Right ventricle myocardium superior (tissue), 1 donor: Measurements from ENCODE around the gene CRTAC1. TPM values are rescaled to one million over a fixed set of nuclear protein-coding genes. Genes with fewer than 3 reads are reported as not detected.
A peak's percentile ranks its signal among the peaks of the same experiment; 100 is the strongest.
"Not testable (repeated sequence)": the region's sequence is repeated elsewhere in the genome, so short reads cannot be mapped to it uniquely, and the experiment has no call there.

Experiments used
- ATAC-seq: fragments of 200-7000 bp; cut with Tn5 transposase; one replicate; pipeline ENCODE4 v1.9.1; 2020; ENCODE audit warnings: mild to moderate bottlenecking; ENCODE audit not compliant: poor library complexity
- DNase-seq: peaks from one replicate; pipeline ENCODE4 v3.0.0-alpha.2; 2020
- intact Hi-C: fragments of 100-400 bp; cut with DNase I; formaldehyde crosslinking; loops from one replicate; pipeline ENCODE4 v1.11.2; 2022
- total RNA-seq: library from RNA; stranded (reverse); fragmentation: NEBNext Ultra II Directional; extraction: Animal tissue kit (Norgen Biotek cat#: 25700); gene quantifications from one replicate; pipeline ENCODE4 v1.2.1, GENCODE V29; 2021
- donor health status: DM: no; HTN: yes; CAD: no; lungs with severe emphysema.

The CRTAC1 gene
- total RNA-seq, 1 donor from 2014 or later, result 1.0 TPM

DNA sequence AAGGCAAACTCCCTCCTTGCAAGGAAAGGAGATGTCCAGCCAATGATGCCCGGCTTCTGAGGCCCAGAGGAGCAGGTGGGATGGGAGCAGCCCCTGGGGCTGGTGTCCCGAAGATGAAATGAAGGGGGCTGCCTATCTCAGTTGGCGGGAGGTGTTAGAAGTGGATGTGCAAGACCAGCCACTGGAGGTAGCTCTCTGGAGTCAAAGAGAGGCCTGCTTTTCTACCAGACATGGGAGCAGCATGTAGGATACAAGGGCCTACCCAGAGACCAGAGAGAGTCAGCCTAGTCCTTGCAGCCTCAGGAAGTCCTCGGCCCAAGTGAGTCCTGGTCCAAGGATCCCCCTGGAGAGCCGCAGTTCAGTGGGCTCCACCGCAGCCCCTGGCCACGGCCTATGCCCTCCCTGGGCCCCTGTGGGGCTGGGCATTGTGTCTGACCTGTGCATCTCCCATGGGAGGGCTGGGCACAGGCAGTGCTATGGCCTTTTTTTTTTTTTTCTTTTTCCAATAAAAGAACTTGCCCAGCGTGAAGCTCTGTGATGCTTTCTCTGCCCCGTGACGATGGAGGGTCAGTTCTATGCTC is 163.1 kb downstream of the CRTAC1 start:
- intact Hi-C loops, result loop anchor here (5.0 kb wide), 1 partner anchor 75 kb away; no protein-coding TSS in a partner anchor
- DNase-seq (no peak), ATAC-seq (no peak)

DNA sequence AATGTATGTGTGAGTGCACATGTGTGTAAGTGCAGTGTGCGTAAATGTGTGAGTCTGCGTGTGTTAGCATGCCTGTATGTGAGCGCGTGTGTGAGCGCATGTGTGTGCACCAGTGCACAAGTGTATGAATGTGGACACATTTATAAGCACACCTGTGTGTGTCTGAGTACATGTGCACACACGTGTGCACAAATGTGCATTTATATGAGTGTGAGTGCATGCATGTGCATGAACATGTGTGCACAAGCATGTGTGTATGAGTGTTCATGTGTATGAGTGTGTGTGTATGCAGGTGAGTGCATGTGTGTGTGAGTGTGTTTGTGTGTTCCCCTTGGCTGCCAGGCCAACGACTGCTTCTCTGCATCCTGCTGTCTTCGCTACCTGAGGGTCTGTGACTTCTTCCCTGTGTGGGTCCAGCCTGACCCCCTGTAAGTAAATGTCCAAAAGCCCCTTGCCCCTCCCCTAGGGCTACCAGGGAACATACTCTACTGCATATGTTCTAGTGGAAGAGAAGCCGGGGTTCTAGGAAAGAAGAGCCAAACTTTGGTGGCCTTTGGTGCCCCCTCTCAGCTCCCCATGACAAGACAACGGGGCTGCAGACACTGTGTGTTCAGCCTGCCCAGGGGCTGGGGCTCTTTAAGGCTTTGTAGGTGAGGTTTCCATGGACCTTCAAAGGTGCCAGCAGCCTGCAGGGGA is 163.7 kb downstream of the CRTAC1 start:
- no peak for DNase-seq
- intact Hi-C loops, result loop anchor here (5.0 kb wide), 1 partner anchor 74 kb away; no protein-coding TSS in a partner anchor
- ATAC-seq, result no peak

DNA sequence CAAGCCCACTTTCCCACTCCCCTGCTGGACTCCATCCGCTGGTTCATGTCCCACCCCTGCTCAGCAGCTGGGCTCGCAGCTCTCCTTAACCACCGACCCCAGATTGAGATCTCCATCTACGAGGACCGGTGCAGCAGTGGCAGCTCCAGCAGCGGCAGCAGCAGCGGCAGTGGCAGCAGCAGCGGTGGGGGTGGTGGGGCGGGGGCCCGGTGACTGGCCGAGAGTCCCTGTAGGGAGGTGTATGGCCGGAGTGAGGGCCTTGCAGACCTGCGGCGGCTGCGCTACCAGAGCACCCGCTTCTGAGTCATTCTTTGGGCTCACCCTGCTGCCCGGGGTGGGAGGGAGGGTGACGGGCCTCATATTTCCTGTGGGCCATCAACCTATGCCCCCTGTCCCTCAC is 164.9 kb downstream of the CRTAC1 start:
- no peak for DNase-seq
- intact Hi-C loops, result loop anchor here (5.0 kb wide), 1 partner anchor 73 kb away; no protein-coding TSS in a partner anchor
- ATAC-seq, result no peak

DNA sequence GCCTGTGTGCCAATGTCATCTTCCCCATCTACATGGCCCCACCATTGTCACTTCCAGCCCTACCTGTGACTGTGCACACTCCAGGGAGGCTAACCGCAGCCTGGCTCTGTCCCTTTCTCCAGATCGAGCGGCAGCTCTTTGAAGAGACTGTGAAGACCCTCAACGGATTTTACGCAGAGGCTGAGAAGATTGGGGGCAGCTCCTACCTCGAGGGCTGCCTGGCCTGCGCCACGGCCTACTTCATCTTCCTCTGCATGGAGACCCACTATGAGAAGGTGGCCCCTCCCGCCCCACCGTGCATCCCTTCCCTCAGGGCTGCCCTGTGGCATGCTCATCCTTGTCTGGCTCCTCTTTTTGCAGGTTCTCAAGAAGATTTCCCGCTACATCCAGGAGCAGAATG is 166.6 kb downstream of the CRTAC1 start:
- DNase-seq (no peak), ATAC-seq (no peak)
- intact Hi-C loops, result no loop called here

DNA sequence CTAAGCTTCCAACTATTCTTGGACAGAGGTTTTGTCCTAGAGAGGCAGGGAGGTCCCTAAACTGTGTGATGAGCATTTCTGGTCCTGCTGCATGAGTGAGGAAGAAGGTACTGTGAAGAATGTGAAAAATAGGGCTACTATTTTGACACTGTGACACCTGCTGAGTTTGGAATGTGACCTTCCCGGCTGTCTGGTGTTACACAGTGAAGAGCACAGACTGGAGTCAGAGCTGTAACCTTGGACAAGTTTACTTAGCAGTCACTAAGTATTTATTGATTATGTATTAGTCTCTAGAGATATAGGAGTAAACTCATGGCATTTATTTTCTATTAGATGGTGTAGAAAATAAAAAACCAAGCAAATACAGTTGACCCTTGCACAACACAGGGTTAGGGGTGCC is 168.5 kb downstream of the CRTAC1 start:
- DNase-seq, result no peak
- no peak for ATAC-seq
- intact Hi-C loops, result no loop called here

GRCh38 chr10:97861097-97861750 is 169.2 kb downstream of the CRTAC1 start:
- ATAC-seq (no peak), DNase-seq (no peak)
- intact Hi-C loops, result no loop called here

GRCh38 chr10:97858001-97858439 is 172.4 kb downstream of the CRTAC1 start:
- DNase-seq (no peak), ATAC-seq (no peak)
- intact Hi-C loops, result no loop called here

DNA sequence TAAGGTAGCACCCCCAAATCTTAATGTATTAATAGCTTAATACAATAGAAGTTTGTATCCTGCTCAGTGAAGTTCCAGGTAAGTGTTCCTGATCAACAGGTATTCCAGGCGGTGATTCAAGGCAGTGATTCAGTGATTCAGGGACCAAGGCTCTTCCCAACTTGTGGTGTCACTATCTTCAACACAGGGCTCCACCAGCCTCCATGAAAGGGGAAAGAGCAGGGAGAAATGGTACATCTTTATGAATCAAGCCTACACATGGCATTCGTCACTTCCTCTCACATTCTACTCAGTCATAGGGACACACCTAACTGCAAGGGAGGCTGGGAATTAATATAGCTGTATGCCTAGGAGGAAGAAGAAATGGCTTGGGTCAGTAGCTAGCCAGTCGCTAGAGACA is 175.7 kb downstream of the CRTAC1 start:
- intact Hi-C loops, result no loop called here
- no peak for DNase-seq
- no peak for ATAC-seq

GRCh38 chr10:97852840-97853405 is 177.5 kb downstream of the CRTAC1 start:
- DNase-seq (no peak), ATAC-seq (no peak)
- intact Hi-C loops, result no loop called here

- no peak for ATAC-seq
- intact Hi-C loops, result no loop called here
Measured at GRCh38 chr10:97852277-97852676, 178.1 kb downstream of the CRTAC1 start.

DNA sequence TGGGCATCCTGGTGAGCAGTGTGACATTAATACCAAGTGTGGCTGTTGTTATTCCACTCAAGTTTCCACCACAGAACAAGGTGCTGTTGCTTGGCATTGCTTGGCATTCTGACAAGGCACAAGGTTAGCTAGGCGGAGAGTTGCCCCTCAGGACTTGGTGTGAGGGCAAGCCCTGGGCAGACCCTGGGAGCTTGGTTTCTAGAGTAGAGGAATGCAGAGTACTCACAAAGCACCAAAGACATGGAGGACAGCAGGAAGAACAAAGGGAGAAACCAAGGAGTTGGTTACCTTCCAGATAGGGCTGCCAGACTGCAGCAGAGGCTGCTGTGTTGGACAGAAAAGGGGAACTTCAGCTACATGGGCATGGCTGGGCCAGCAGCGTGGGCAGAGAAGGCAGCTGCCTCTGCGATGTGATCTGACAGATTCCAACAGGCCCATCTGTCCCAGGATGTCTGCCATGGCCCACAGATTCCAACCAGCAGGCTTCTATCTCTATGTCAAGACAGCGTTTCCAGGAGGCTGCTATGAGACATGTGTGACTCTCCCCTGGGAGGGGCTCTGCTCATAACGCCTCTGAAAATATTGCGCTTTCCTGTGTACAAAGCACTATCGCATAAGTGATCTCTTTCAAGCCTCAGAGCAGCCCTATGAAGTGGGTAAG is 178.9 kb downstream of the CRTAC1 start:
- DNase-seq, result no peak
- intact Hi-C loops, result no loop called here
- ATAC-seq, result no peak

More at GRCh38 chr10:97852277-97852676, 178.1 kb downstream of the CRTAC1 start:
- DNase-seq, result no peak

DNA sequence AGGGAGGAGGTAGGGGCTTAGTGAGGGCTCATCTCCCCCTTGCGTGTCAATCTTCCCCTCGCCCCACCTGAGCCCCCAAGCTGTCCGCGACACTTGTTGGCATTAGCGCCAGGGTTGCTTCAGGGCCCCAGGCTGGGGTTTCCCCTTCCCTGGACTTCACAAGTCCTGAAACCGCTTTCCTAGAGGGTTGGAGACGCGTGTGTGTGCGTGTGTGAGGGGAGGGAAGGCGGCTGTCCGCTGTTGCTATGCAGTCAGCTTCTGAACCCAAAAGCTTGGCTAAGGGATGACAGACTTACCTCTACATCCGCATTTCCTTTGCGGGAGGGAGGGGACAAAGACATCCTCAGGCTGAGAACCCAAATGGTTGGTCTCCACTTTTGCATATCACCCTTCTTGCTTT is 180.0 kb downstream of the CRTAC1 start:
- ATAC-seq (no peak), DNase-seq (no peak)
- intact Hi-C loops, result no loop called here

DNA sequence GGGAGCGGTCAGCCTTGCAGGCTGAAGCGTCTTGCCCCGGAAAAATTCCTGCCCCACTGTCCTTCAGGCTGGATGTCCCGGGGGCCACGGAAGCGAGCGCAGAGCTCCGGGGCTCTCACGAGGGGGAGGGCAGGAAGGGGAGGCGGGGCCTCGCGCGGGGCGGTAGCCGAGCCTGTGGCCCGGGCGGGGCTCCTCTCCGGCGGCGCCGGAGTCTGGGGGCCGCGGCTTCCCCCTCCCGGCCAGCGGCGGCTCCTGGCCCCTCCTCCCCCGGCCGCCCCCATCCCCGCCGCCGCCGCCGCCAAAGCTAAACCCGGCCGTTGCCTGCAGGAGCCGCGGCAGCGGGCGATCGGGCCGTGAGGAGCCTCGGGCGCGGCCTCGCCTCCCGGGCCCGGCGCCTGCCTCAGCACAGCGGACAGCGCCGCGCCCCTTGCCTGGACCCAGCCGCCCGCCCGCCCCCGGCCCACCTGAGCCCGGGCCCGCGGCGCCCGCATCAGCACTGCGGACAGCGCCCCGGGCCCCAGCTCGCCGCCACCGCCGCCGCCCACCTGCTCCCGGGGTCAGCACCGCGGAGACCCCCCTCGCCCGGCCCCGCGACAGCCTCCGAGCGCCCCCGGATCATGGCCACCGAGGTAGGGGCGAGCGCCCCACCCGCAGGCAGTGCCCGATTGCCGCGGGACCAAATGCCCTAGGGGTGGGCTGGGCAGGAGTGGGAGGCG is 180.6 kb downstream of the CRTAC1 start, which contains the start of gene GOLGA7B:
Gene GOLGA7B (plus strand): TSS at position 157 of the 716 bp plus-strand sequence. CDS start 461 bp downstream, at position 618.
- DNase-seq (no peak), ATAC-seq (peak; percentile 82)
- intact Hi-C loops, result no loop called here

DNA sequence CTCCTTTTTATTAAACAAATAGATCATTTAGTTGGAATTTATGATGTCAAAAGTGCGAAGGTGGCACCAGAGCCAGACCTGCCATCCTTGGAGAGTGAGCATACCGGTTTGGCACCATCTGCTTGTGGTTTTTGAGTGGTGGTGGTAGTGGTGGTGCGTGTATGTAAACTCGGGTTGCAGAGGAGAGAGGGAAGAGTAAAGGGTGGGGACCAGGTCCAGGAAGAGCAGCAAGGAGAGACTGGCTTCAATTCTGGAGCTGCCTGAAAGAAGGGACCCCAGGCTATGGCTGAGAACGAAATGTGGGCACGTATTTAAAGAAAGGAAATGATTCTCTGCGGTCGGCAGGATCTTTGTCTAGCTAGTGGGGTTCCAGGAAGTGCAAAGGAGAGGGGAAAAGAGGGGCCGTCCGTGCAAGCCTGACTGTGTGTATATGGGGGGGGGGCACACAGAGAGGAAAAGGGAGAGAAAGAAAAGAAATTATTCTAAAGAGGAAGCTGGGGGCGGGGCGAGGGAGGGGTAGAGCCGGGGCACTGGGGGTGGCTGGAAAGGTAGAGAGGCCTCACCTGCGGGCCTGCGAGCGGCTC is 181.2 kb downstream of the CRTAC1 start:
- DNase-seq (no peak), ATAC-seq (no peak)
- intact Hi-C loops, result no loop called here

DNA sequence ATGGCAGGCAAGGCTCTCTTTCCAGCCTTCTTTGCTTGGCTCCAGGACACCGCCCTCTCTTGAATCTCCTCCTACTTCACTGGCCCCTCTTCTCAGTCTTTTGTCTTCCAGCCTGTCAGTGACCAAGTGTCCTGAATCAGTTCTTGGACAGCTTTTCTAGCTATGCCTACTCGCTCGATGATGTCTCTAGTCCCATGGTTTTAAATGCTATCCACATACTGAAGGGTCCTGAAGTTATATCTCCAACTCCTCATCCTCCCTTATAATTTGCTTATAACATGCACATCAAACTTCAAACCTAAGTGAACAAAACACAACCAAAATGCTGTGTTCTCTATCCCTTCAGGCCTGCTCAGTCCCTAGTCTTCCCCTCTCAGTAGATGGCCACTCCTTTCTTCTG is 185.7 kb downstream of the CRTAC1 start:
- intact Hi-C loops, result no loop called here
- ATAC-seq (no peak), DNase-seq (no peak)

DNA sequence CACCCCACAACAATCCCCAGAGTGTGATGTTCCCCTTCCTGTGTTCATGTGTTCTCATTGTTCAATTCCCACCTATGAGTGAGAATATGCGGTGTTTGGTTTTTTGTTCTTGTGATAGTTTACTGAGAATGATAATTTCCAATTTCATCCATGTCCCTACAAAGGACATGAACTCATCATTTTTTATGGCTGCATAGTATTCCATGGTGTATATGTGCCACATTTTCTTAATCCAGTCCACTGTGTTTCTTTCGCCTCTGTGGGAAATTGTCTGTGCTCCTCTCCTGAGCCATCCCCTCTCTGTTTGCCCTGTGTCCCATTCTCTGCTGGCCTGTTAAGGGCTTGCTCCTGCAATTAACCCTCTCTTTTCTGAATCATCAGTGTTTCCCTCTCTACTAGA is 186.4 kb downstream of the CRTAC1 start:
- DNase-seq, intact Hi-C loops, ATAC-seq: not testable (repeated sequence)

- ATAC-seq, result no peak
- intact Hi-C loops, result no loop called here
- no peak for DNase-seq
Measured at GRCh38 chr10:97843281-97843671, 187.1 kb downstream of the CRTAC1 start.

GRCh38 chr10:97842656-97843280 is 187.7 kb downstream of the CRTAC1 start:
- intact Hi-C loops, result no loop called here
- ATAC-seq (no peak), DNase-seq (no peak)
